Aorta (tissue), 5 donors: ENCODE results near the gene CANT1. TPM values are rescaled to one million over a fixed set of nuclear protein-coding genes. Genes with fewer than 3 reads are reported as not detected.

Experiments
- ATAC-seq: fragments of 200-7000 bp; cut with Tn5 transposase; one replicate; pipeline ENCODE4 v1.9.1; 2022; ENCODE audit warnings: moderate library complexity; ENCODE audit not compliant: low FRiP score
- DNase-seq, 2 donors: peaks; one replicate each; pipeline ENCODE4 v3.0.0-alpha.2; 2020
- H3K27ac ChIP-seq, 2 donors: one replicate each; pipeline ENCODE4 v1.5.1; 2013; ENCODE audit warnings: low read length in 2 of 2, mild to moderate bottlenecking in 2 of 2, moderate library complexity in 2 of 2, control low read depth in 1 of 2, inconsistent platforms in 1 of 2, low read depth in 1 of 2
- H3K27me3 ChIP-seq, 2 donors: one replicate each; pipeline ENCODE4 v1.6.1; 2013; ENCODE audit warnings: control low read depth in 1 of 2, low read length in 1 of 2, mild to moderate bottlenecking in 1 of 2, moderate library complexity in 1 of 2; ENCODE audit not compliant: insufficient read depth in 2 of 2, control insufficient read depth in 1 of 2
- H3K36me3 ChIP-seq, 2 donors: one replicate each; pipeline ENCODE4 v1.6.1; 2013; ENCODE audit warnings: control low read depth in 1 of 2, low read length in 1 of 2, mild to moderate bottlenecking in 1 of 2; ENCODE audit not compliant: insufficient read depth in 2 of 2, control insufficient read depth in 1 of 2
- H3K4me1 ChIP-seq, 2 donors: one replicate each; pipeline ENCODE4 v1.6.1; 2013; ENCODE audit warnings: low read length in 2 of 2, control low read depth in 1 of 2, mild to moderate bottlenecking in 1 of 2, moderate library complexity in 1 of 2; ENCODE audit not compliant: insufficient read depth in 2 of 2, control insufficient read depth in 1 of 2
- H3K4me3 ChIP-seq, 2 donors: one replicate each; pipeline ENCODE4 v1.5.1; 2013; ENCODE audit warnings: low read length in 2 of 2, control low read depth in 1 of 2, mild to moderate bottlenecking in 1 of 2
- H3K9me3 ChIP-seq: one replicate; pipeline ENCODE4 v1.6.1; 2013; ENCODE audit warnings: mild to moderate bottlenecking, low read length; ENCODE audit not compliant: control insufficient read depth
- WGBS, 2 donors: extraction: QIAGEN DNeasy Blood & Tissue Kit; methylation state at CpG; one replicate each; pipeline ENCODE4 v1.1.7; 2013; 5-methylcytosine and 5-hydroxymethylcytosine counted together
- intact Hi-C, 2 donors: fragments of 100-400 bp; cut with DNase I; formaldehyde crosslinking; loops; one replicate each; pipeline versions ENCODE4 v1.14.2 to v1.15.0; 2022
- polyA plus RNA-seq, 2 donors: library from polyadenylated mRNA; stranded (reverse); fragments of 200-250 nt; gene quantifications; one replicate each; pipeline ENCODE4 v1.2.3, GENCODE V29; 2013
- total RNA-seq, 2 donors: library from RNA; stranded (reverse); fragmentation: NEBNext Ultra II Directional; extraction: Animal tissue kit (Norgen Biotek cat#: 25700); gene quantifications; one replicate each; pipeline ENCODE4 v1.2.1, GENCODE V29; 2021
- donor health status: healthy with polysubstance abuse.
- donor health status: Bipolar disorder and iron deficiency.
- donor health status: DM: no; HTN: no; CAD: no.
- donor health status: DM: no; HTN: no; CAD: no.
- donor health status: DM: yes; HTN: yes; CAD: no.

The CANT1 gene
- total and polyA plus RNA-seq, 4 donors: 11.0 to 45.5 (median 26.0) TPM

- Histone ChIP-seq H3K4me1 (no peaks in the 10 kb centered on the region), H3K27me3 (no peaks in the 10 kb centered on the region), H3K4me3 (no peak overlapping the region), H3K27ac (no peak overlapping the region), H3K9me3 (no peaks in the 10 kb centered on the region), H3K36me3 (peaks cover 0 to 2% of the 10 kb centered on the region in 2 donors)
- intact Hi-C loops: no loop called here
- ATAC-seq (no peak), DNase-seq (peak; percentile 38 to 66)
- 92 to 94% methylated on average over 22 of the region's 22 CpGs for WGBS, 2 donors
Measured at GRCh38 chr17:78991906-78992532, 17.5 kb downstream of the CANT1 start.

GRCh38 chr17:78991017-78991738 lies 18.4 kb downstream of the CANT1 start:
- ATAC-seq (no peak), DNase-seq (peak; percentile 45 to 65)
- intact Hi-C loops: no loop called here
- Histone ChIP-seq H3K9me3 (no peaks in the 10 kb centered on the region), H3K27ac (no peak overlapping the region), H3K27me3 (no peaks in the 10 kb centered on the region), H3K36me3 (peaks cover 0 to 2% of the 10 kb centered on the region in 2 donors), H3K4me3 (no peak overlapping the region), H3K4me1 (no peaks in the 10 kb centered on the region)
- WGBS, 2 donors: 93 to 94% methylated on average over 33 of the region's 33 CpGs

GRCh38 chr17:78990349-78991016 lies 19.1 kb downstream of the CANT1 start:
- intact Hi-C loops: no loop called here

GRCh38 chr17:78988152-78988551 lies 21.4 kb downstream of the CANT1 start:
- no peaks in the 10 kb centered on the region for H3K27me3 ChIP-seq
- H3K27ac ChIP-seq: no peak overlapping the region
- no peak for DNase-seq
- no peaks in the 10 kb centered on the region for H3K4me1 ChIP-seq
- H3K9me3 ChIP-seq: no peaks in the 10 kb centered on the region
- no peak for ATAC-seq
- no peak overlapping the region for H3K4me3 ChIP-seq
- intact Hi-C loops: no loop called here
- H3K36me3 ChIP-seq: no peaks in the 10 kb centered on the region
- WGBS, 2 donors: 50 to 56% methylated on average over 6 of the region's 6 CpGs

More at GRCh38 chr17:78990349-78991016, 19.1 kb downstream of the CANT1 start:
- ATAC-seq: no peak
- Histone ChIP-seq H3K4me1 (no peaks in the 10 kb centered on the region), H3K36me3 (peaks cover 0 to 2% of the 10 kb centered on the region in 2 donors), H3K9me3 (no peaks in the 10 kb centered on the region), H3K27ac (no peak overlapping the region), H3K27me3 (no peaks in the 10 kb centered on the region), H3K4me3 (no peak overlapping the region)
- DNase-seq: peak; percentile 36 to 76
- 95 to 96% methylated on average over 29 of the region's 29 CpGs for WGBS, 2 donors

GRCh38 chr17:78986649-78987328 lies 22.8 kb downstream of the CANT1 start:
- intact Hi-C loops: no loop called here
- ATAC-seq (peak; percentile 64), DNase-seq (no peak)
- no peaks in the 10 kb centered on the region for H3K4me1 ChIP-seq
- H3K4me3 ChIP-seq: peak overlapping the region in 1 of 2 donors; percentile 5
- H3K27me3 ChIP-seq: no peaks in the 10 kb centered on the region
- no peaks in the 10 kb centered on the region for H3K9me3 ChIP-seq
- WGBS, 2 donors: 12 to 16% methylated on average over 15 of the region's 15 CpGs
- peak overlapping the region in 1 of 2 donors; percentile 21 for H3K27ac ChIP-seq
- no peaks in the 10 kb centered on the region for H3K36me3 ChIP-seq

GRCh38 chr17:78986048-78986648 lies 23.4 kb downstream of the CANT1 start:
- DNase-seq: no peak
- intact Hi-C loops: no loop called here
- Histone ChIP-seq H3K4me3 (no peak overlapping the region), H3K27me3 (no peaks in the 10 kb centered on the region), H3K36me3 (no peaks in the 10 kb centered on the region), H3K9me3 (no peaks in the 10 kb centered on the region), H3K4me1 (no peaks in the 10 kb centered on the region), H3K27ac (no peak overlapping the region)
- ATAC-seq: peak; percentile 73
- 31 to 34% methylated on average over 6 of the region's 6 CpGs for WGBS, 2 donors

- DNase-seq (no peak), ATAC-seq (no peak)
- WGBS, 2 donors: 94 to 95% methylated on average over 5 of the region's 5 CpGs
- Histone ChIP-seq H3K27ac (no peak overlapping the region), H3K27me3 (no peaks in the 10 kb centered on the region), H3K4me1 (no peaks in the 10 kb centered on the region), H3K9me3 (no peaks in the 10 kb centered on the region), H3K36me3 (no peaks in the 10 kb centered on the region), H3K4me3 (no peak overlapping the region)
- intact Hi-C loops: no loop called here
Measured at GRCh38 chr17:78985395-78985794, 24.2 kb downstream of the CANT1 start.
